Tongue (tissue), 2 donors: ENCODE results near the gene BAIAP2L2. TPM values are rescaled to one million over a fixed set of nuclear protein-coding genes. Genes with fewer than 3 reads are reported as not detected.
"Not testable (repeated sequence)": the region's sequence is repeated elsewhere in the genome, so short reads cannot be mapped to it uniquely, and the experiment has no call there.

Experiments
- DNase-seq: peaks from one replicate; pipeline ENCODE4 v3.0.0-alpha.2; 2015
- total RNA-seq: library from RNA; depleted of rRNA; stranded (reverse); fragments of >200 nt; gene quantifications from one replicate; pipeline ENCODE4 v1.2.3, GENCODE V29; 2014

The BAIAP2L2 gene
- total RNA-seq, 1 donor from 2014 or later: not detected

DNA sequence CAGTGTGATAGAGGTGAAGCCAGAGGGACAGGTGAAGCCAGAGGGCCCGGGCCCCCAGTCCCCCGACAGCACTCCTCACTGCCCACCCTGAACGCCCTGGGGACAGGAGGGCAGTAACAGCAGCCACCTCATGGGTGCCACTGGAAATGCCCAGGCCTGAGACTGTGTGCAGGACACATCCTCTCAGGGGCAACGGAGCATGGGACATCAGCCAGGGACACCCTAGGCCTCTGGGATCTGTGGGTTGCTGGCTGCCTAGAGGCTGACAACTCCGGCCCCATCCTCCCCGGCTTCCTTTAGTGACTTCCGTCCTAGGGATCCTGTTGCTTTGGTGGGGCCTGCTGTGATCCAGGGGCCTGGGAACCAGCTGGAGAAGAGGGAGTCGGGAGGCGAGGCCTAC is 17.4 kb upstream of the BAIAP2L2 start:
- no peak for DNase-seq

- DNase-seq: no peak
Measured at GRCh38 chr22:38126928-38127668, 16.6 kb upstream of the BAIAP2L2 start.

DNA sequence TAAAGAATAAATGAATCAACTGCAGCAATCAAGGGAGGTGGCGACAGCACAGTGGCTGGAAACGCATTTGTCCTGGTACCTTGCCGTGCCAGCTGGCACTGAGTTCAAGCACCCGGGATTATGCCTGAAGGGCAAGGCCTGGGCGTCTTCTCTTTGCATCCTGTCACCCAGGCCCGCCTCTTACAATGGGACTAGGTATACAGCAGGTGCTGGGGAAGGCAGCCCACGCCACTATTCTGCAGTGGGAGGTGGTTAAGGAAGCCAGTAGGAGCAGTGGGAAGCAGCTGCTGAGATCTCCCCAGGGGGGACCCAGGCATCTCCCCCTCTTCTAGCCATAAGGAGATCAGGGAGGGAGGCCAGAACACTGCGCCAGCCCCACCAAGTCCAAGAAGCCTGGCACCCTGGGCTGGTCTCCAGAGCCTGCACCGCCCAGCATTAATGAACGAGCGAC is 15.3 kb upstream of the BAIAP2L2 start:
- no peak for DNase-seq

- no peak for DNase-seq
Measured at GRCh38 chr22:38125038-38125610, 14.6 kb upstream of the BAIAP2L2 start.

GRCh38 chr22:38124236-38124974 is 13.9 kb upstream of the BAIAP2L2 start:
- no peak for DNase-seq

- DNase-seq: no peak
Measured at GRCh38 chr22:38122616-38123015, 12.1 kb upstream of the BAIAP2L2 start.

GRCh38 chr22:38120359-38121110 is 10.1 kb upstream of the BAIAP2L2 start:
- DNase-seq: no peak

- not testable (repeated sequence) for DNase-seq
Measured at GRCh38 chr22:38118747-38119146, 8.3 kb upstream of the BAIAP2L2 start.

DNA sequence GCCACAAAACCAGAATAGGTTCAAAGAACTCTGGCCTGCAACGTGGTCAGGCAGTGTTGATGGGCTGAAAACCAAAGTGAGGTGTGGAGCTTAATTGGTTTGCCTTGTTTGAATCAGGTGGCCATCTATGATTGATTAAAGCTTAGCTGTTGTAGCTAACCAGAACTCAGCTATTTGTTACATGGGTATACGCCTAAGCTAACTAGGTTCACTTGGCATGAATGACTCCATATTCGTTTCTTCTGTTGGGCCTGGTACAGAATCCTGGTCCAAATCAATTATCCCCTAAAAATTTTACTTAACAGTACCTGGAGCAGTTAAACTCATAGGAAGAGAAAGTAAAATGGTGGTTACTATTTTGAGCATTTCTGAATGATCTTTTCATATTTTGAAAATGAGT is 7.7 kb upstream of the BAIAP2L2 start:
- DNase-seq: no peak

DNA sequence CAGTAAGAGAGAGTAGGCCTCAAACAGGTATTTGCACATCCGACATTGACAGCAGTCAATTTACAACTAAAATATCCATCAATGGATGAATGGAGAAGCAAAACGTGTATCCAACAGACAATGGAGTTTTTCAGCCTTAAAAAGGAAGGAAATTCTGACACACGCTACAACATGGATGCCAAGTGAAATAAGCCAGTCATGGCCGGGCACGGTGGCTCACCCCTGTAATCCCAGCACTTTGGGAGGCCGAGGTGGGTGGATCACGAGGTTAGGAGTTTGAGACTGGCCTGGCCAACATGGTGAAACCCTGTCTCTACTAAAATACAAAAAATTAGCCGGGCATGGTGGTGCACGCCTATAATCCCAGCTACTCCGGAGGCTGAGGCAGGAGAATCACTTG is 7.1 kb upstream of the BAIAP2L2 start:
- DNase-seq: not testable (repeated sequence)

GRCh38 chr22:38115423-38116205 is 5.1 kb upstream of the BAIAP2L2 start:
- DNase-seq: no peak

DNA sequence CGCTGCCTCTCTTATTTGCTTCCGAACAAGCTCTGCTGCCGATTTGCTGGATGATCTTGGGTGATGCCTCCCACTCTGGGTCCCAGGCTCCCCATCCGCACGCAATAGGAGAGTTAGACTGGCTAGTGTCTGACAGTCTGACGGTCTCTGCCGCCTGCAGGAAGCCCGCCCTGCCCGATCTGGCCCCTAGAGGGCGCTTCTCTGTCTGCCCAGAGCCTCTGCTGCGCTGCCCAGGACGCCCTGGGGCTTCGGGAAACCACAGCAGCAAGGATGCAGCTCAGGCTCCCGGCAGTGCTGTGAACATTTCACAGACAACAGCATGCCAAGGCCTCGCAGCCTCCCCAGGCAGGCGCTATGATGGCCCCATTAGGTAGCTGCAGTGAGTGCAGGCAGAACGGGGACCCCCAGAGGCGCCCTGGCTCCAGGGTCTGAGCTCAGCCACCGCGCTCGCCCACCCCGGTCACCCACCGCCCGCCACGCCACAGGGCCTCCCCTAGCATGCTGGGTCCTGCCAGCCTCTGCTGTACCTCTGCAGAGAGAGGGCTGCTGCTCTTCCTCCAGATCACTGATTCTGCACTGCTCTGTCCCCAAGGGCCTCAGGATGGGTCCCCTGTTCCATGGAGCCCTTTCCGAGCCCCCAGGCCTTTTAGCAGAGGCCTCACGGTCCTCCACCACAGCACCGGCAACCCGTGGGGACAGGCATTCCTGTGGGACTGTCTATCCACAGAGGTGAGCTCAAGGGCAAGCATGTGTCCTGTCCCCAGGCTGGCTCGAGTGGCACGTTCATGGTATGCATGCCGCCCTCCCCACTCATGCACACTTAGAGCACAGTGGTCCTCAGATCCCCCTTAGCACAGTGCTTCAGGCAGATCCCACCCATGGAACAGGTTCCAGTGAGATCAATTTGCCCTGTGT is 4.3 kb upstream of the BAIAP2L2 start:
- DNase-seq: peak; percentile 88

- no peak for DNase-seq
Measured at GRCh38 chr22:38112381-38112780, 1.9 kb upstream of the BAIAP2L2 start.

DNA sequence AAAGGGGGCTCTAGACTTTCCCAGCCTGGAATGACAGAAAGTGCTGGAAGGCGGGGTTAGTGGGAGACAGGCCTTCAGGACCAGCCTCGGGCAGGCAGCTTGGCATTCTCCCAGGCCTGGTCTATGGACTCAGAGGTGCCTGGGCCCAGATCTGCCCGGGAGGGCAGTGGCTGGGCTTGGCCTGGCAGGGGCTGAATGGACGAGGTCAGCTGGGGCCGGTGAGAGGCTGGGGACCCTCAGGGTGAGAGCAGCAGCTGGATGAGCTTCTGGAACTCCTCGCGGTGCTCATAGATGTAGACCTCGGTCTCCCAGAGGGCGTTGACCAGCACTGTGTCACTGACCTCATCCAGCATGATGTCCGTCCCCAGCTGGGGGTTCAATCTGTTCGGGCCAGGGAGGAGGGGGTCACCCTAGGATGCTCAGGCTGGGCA is 1.5 kb upstream of the BAIAP2L2 start:
- no peak for DNase-seq

- peak; percentile 32 for DNase-seq
Measured at GRCh38 chr22:38110863-38111852, 674 bp upstream of the BAIAP2L2 start.

DNA sequence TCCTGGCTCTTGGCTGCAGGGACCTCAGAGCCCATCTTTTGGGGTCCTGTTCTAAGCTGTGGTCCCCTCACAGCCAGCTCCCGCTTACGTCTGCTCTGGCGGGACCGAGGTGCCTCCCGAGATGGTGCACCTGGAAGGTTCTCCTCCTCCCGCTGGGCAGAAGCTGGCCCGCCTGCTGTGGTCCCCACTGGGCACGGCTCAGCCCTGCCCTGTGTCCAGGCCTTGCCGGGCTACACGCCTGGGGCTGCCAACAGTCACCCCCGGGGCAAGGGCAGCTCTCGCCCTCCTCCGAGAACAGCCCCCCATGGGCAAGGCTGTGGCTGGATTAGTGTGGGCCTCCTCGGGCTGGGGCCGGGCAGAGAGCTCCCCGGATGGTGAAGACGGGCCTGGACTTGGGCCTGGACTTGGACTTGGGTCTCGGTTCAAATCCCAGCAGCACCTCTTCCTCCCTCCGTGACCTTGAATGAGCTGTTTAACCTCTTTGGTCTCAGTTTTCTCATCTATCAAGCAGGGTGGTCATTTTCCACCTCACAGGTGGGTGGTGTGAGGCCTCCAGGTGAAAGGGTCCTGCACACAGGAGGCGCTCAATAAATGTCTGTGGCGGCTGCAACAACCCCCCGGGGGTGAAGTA is 998 bp downstream of the BAIAP2L2 start:
- peak; percentile 52 for DNase-seq

- DNase-seq: no peak
Measured at GRCh38 chr22:38108561-38109319, 1.7 kb downstream of the BAIAP2L2 start.
